ENCODE measurements around the gene UNC13D.

The UNC13D gene

GRCh38 chr17:75840799-75841164, 3.4 kb downstream of the UNC13D start:
- no peaks in the 10 kb centered on the region for H3K9me3 ChIP-seq (ENCODE audit: control insufficient read depth, low read length)
- WGBS, 2 experiments = 80 to 82% methylated on average over 7 of the region's 7 CpGs
- H3K4me1 ChIP-seq (ENCODE audit: control insufficient read depth, insufficient read depth, low read length) = peaks cover 4% of the 10 kb centered on the region
- H3K36me3 ChIP-seq (ENCODE audit: control insufficient read depth, insufficient read depth, low read length) = no peaks in the 10 kb centered on the region
- no peak overlapping the region for H3K27ac ChIP-seq (ENCODE audit: insufficient read depth, low read depth, low read length, poor library complexity, severe bottlenecking)
- H3K4me3 ChIP-seq (ENCODE audit: insufficient read depth, low read depth, low read length) = no peak overlapping the region
- no peaks in the 10 kb centered on the region for H3K27me3 ChIP-seq (ENCODE audit: control insufficient read depth, insufficient read depth, low read length, poor library complexity, severe bottlenecking)

- no peaks in the 10 kb centered on the region for H3K36me3 ChIP-seq (ENCODE audit: control insufficient read depth, insufficient read depth, low read length)
- H3K4me3 ChIP-seq (ENCODE audit: insufficient read depth, low read depth, low read length) = no peak overlapping the region
- peaks cover 4% of the 10 kb centered on the region for H3K4me1 ChIP-seq (ENCODE audit: control insufficient read depth, insufficient read depth, low read length)
- 94 to 95% methylated on average over 36 of the region's 36 CpGs for WGBS, 2 experiments
- no peak overlapping the region for H3K27ac ChIP-seq (ENCODE audit: insufficient read depth, low read depth, low read length, poor library complexity, severe bottlenecking)
- no peaks in the 10 kb centered on the region for H3K9me3 ChIP-seq (ENCODE audit: control insufficient read depth, low read length)
- H3K27me3 ChIP-seq (ENCODE audit: control insufficient read depth, insufficient read depth, low read length, poor library complexity, severe bottlenecking) = no peaks in the 10 kb centered on the region
Observed at GRCh38 chr17:75839942-75840798, 4.0 kb downstream of the UNC13D start.

GRCh38 chr17:75838410-75838809, 5.8 kb downstream of the UNC13D start:
- 93 to 95% methylated on average over 15 of the region's 15 CpGs for WGBS, 2 experiments
- no peaks in the 10 kb centered on the region for H3K4me1 ChIP-seq (ENCODE audit: control insufficient read depth, insufficient read depth, low read length)
- no peaks in the 10 kb centered on the region for H3K27me3 ChIP-seq (ENCODE audit: control insufficient read depth, insufficient read depth, low read length, poor library complexity, severe bottlenecking)
- H3K36me3 ChIP-seq (ENCODE audit: control insufficient read depth, insufficient read depth, low read length) = no peaks in the 10 kb centered on the region
- no peak overlapping the region for H3K27ac ChIP-seq (ENCODE audit: insufficient read depth, low read depth, low read length, poor library complexity, severe bottlenecking)
- no peak overlapping the region for H3K4me3 ChIP-seq (ENCODE audit: insufficient read depth, low read depth, low read length)
- no peaks in the 10 kb centered on the region for H3K9me3 ChIP-seq (ENCODE audit: control insufficient read depth, low read length)

- Histone ChIP-seq H3K36me3 (ENCODE audit: control insufficient read depth, insufficient read depth, low read length) (no peaks in the 10 kb centered on the region), H3K4me1 (ENCODE audit: control insufficient read depth, insufficient read depth, low read length) (peaks cover 2% of the 10 kb centered on the region), H3K27ac (ENCODE audit: insufficient read depth, low read depth, low read length, poor library complexity, severe bottlenecking) (no peak overlapping the region), H3K4me3 (ENCODE audit: insufficient read depth, low read depth, low read length) (no peak overlapping the region), H3K9me3 (ENCODE audit: control insufficient read depth, low read length) (no peaks in the 10 kb centered on the region), H3K27me3 (ENCODE audit: control insufficient read depth, insufficient read depth, low read length, poor library complexity, severe bottlenecking) (no peaks in the 10 kb centered on the region)
- WGBS, 2 experiments = 91 to 93% methylated on average over 7 of the region's 7 CpGs
Observed at GRCh38 chr17:75837899-75838298, 6.3 kb downstream of the UNC13D start.

GRCh38 chr17:75836605-75837004, 7.6 kb downstream of the UNC13D start:
- H3K4me1 ChIP-seq (ENCODE audit: control insufficient read depth, insufficient read depth, low read length) = peaks cover 6% of the 10 kb centered on the region
- no peak overlapping the region for H3K4me3 ChIP-seq (ENCODE audit: insufficient read depth, low read depth, low read length)
- no peaks in the 10 kb centered on the region for H3K27me3 ChIP-seq (ENCODE audit: control insufficient read depth, insufficient read depth, low read length, poor library complexity, severe bottlenecking)
- H3K36me3 ChIP-seq (ENCODE audit: control insufficient read depth, insufficient read depth, low read length) = no peaks in the 10 kb centered on the region
- H3K27ac ChIP-seq (ENCODE audit: insufficient read depth, low read depth, low read length, poor library complexity, severe bottlenecking) = no peak overlapping the region
- H3K9me3 ChIP-seq (ENCODE audit: control insufficient read depth, low read length) = no peaks in the 10 kb centered on the region
- WGBS, 2 experiments = 85 to 87% methylated on average over 9 of the region's 9 CpGs

- H3K4me1 ChIP-seq (ENCODE audit: control insufficient read depth, insufficient read depth, low read length) = peaks cover 12% of the 10 kb centered on the region
- WGBS, 2 experiments = 91 to 93% methylated on average over 9 of the region's 9 CpGs
- no peaks in the 10 kb centered on the region for H3K9me3 ChIP-seq (ENCODE audit: control insufficient read depth, low read length)
- no peaks in the 10 kb centered on the region for H3K36me3 ChIP-seq (ENCODE audit: control insufficient read depth, insufficient read depth, low read length)
- no peak overlapping the region for H3K27ac ChIP-seq (ENCODE audit: insufficient read depth, low read depth, low read length, poor library complexity, severe bottlenecking)
- no peaks in the 10 kb centered on the region for H3K27me3 ChIP-seq (ENCODE audit: control insufficient read depth, insufficient read depth, low read length, poor library complexity, severe bottlenecking)
- no peak overlapping the region for H3K4me3 ChIP-seq (ENCODE audit: insufficient read depth, low read depth, low read length)
Observed at GRCh38 chr17:75835654-75835987, 8.6 kb downstream of the UNC13D start.

GRCh38 chr17:75834928-75835653, 9.1 kb downstream of the UNC13D start:
- Histone ChIP-seq H3K4me1 (ENCODE audit: control insufficient read depth, insufficient read depth, low read length) (peaks cover 14% of the 10 kb centered on the region), H3K9me3 (ENCODE audit: control insufficient read depth, low read length) (no peaks in the 10 kb centered on the region), H3K27me3 (ENCODE audit: control insufficient read depth, insufficient read depth, low read length, poor library complexity, severe bottlenecking) (no peaks in the 10 kb centered on the region), H3K27ac (ENCODE audit: insufficient read depth, low read depth, low read length, poor library complexity, severe bottlenecking) (no peak overlapping the region), H3K4me3 (ENCODE audit: insufficient read depth, low read depth, low read length) (no peak overlapping the region), H3K36me3 (ENCODE audit: control insufficient read depth, insufficient read depth, low read length) (no peaks in the 10 kb centered on the region)
- 88 to 91% methylated on average over 24 of the region's 24 CpGs for WGBS, 2 experiments

- Histone ChIP-seq H3K4me3 (ENCODE audit: insufficient read depth, low read depth, low read length) (no peak overlapping the region), H3K9me3 (ENCODE audit: control insufficient read depth, low read length) (no peaks in the 10 kb centered on the region), H3K27me3 (ENCODE audit: control insufficient read depth, insufficient read depth, low read length, poor library complexity, severe bottlenecking) (no peaks in the 10 kb centered on the region), H3K4me1 (ENCODE audit: control insufficient read depth, insufficient read depth, low read length) (peaks cover 14% of the 10 kb centered on the region), H3K27ac (ENCODE audit: insufficient read depth, low read depth, low read length, poor library complexity, severe bottlenecking) (no peak overlapping the region), H3K36me3 (ENCODE audit: control insufficient read depth, insufficient read depth, low read length) (no peaks in the 10 kb centered on the region)
- WGBS, 2 experiments = 94 to 96% methylated on average over 25 of the region's 25 CpGs
Observed at GRCh38 chr17:75834279-75834920, 9.8 kb downstream of the UNC13D start.

GRCh38 chr17:75832652-75833400, 11.4 kb downstream of the UNC13D start:
- H3K27ac ChIP-seq (ENCODE audit: insufficient read depth, low read depth, low read length, poor library complexity, severe bottlenecking) = no peak overlapping the region
- H3K36me3 ChIP-seq (ENCODE audit: control insufficient read depth, insufficient read depth, low read length) = no peaks in the 10 kb centered on the region
- H3K9me3 ChIP-seq (ENCODE audit: control insufficient read depth, low read length) = no peaks in the 10 kb centered on the region
- no peaks in the 10 kb centered on the region for H3K27me3 ChIP-seq (ENCODE audit: control insufficient read depth, insufficient read depth, low read length, poor library complexity, severe bottlenecking)
- H3K4me1 ChIP-seq (ENCODE audit: control insufficient read depth, insufficient read depth, low read length) = peaks cover 21% of the 10 kb centered on the region
- 49 to 50% methylated on average over 20 of the region's 20 CpGs for WGBS, 2 experiments
- no peak overlapping the region for H3K4me3 ChIP-seq (ENCODE audit: insufficient read depth, low read depth, low read length)

Data from ectodermal cell (in vitro differentiated cells).